ENCODE results near the gene NCOA4.

Gene NCOA4

DNA sequence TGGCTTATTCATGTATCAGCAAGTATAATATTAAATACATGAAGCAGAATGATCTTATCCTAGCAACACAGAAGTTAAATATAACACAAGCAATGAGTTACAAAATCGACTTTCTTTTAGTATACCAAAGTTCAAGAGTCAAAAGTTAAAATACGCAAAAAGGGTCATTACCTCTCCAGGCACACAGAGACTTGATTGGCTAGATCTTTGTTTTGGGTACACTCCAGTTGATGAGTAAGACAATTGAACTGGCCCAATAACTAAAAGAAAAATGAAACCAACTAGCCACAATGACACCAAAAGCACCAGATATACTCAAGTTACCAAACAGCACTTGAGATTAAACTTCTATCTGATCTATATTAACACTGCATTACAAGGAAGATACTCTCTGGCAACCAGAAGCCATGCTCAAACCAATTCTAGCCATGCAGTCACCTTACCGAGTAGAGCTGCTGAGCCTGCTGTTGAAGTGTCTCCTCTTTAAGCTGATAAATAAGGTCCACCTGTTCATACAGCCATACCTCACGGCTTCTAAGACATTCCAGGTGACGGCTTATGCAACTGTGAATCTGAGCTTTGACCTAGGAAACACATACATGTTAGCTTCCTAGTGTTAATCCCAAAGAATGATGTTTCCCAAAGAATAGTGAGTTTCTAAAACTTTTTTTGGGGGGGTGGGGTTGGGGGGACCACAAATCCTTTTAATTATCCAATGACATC, 15.6 kb downstream of the NCOA4 start:
- TF ChIP-seq, protein P1, sequence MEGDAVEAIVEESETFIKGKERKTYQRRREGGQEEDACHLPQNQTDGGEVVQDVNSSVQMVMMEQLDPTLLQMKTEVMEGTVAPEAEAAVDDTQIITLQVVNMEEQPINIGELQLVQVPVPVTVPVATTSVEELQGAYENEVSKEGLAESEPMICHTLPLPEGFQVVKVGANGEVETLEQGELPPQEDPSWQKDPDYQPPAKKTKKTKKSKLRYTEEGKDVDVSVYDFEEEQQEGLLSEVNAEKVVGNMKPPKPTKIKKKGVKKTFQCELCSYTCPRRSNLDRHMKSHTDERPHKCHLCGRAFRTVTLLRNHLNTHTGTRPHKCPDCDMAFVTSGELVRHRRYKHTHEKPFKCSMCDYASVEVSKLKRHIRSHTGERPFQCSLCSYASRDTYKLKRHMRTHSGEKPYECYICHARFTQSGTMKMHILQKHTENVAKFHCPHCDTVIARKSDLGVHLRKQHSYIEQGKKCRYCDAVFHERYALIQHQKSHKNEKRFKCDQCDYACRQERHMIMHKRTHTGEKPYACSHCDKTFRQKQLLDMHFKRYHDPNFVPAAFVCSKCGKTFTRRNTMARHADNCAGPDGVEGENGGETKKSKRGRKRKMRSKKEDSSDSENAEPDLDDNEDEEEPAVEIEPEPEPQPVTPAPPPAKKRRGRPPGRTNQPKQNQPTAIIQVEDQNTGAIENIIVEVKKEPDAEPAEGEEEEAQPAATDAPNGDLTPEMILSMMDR (IDR thresholded peaks at IDR 0.05; ENCODE audit: insufficient read depth, low read depth, low read length, missing control alignments), result no peak
- no peak overlapping the region for H3K4me3 ChIP-seq (ENCODE audit: low read length)
- no peak for DNase-seq (ENCODE audit: low read depth)

- no peak for DNase-seq (ENCODE audit: low read depth)
- no peak overlapping the region for H3K4me3 ChIP-seq (ENCODE audit: low read length)
- TF ChIP-seq, protein P1 (IDR thresholded peaks at IDR 0.05; ENCODE audit: insufficient read depth, low read depth, low read length, missing control alignments), result no peak
Measured at GRCh38 chr10:46014206-46014605, 16.2 kb downstream of the NCOA4 start.

DNA sequence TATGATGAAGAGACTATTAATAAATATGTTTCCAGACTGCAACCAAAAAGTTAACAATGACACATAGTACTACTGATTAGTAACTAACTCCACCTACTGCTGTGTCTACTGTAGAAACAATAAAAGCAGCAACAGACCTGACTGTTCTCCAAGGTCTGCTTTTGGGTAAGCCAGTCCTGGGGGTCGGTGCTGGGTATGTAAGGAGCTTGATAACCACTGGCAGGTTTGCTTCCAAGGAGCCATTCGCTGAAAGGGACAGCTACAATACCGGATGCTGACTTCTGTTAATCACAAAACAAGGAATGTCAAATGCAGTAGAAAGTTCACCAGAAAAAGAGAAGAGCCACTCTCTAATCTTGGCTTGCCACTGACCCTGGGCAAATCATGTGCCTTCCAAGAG, 17.7 kb downstream of the NCOA4 start:
- H3K4me3 ChIP-seq (ENCODE audit: low read length), result no peak overlapping the region
- no peak for DNase-seq (ENCODE audit: low read depth)
- TF ChIP-seq, protein P1 (IDR thresholded peaks at IDR 0.05; ENCODE audit: insufficient read depth, low read depth, low read length, missing control alignments), result no peak

GRCh38 chr10:46006219-46006618, 24.2 kb downstream of the NCOA4 start:
- no peak overlapping the region for H3K4me3 ChIP-seq (ENCODE audit: low read length)
- DNase-seq (ENCODE audit: low read depth), result peak; percentile 64
- TF ChIP-seq, protein P1 (IDR thresholded peaks at IDR 0.05; ENCODE audit: insufficient read depth, low read depth, low read length, missing control alignments), result no peak

DNA sequence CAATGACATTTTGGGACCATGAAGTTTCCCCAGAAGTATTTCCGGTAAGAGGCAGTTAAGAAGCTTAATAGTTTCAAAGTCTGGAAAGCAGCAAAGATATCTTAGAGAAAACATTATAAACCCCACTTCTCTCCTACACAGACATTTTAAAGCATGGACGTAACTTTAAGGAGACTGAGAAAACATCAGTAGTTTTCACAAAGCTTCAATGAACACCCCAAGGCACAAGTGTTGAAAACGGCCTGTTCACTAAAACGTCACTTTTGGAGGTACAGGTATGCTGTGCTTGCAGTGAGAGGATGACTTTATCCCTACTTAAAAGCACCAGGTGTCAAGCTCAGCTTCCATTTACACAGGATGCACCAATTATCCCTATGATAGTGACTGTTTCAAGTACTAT, 25.0 kb downstream of the NCOA4 start:
- no peak for DNase-seq (ENCODE audit: low read depth)
- no peak overlapping the region for H3K4me3 ChIP-seq (ENCODE audit: low read length)
- TF ChIP-seq, protein P1 (IDR thresholded peaks at IDR 0.05; ENCODE audit: insufficient read depth, low read depth, low read length, missing control alignments), result no peak

DNA sequence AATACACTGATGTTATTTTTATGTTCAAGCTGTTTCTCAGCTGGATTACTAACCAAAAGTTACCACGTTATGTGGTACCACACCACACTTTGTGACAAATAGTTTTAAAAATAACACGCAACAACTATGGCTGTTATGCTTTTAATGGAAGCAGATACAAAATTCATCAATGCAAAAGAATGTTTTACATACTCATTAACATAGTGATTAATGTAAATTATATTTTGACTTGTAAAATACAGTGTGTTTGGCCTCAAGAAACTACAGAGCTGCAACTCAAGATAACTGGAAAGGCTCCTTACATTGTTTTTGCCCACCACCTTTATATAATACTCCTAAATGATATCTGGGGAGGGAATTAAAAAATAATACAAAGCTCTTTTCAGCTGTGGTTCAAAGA, 25.5 kb downstream of the NCOA4 start:
- no peak for DNase-seq (ENCODE audit: low read depth)
- TF ChIP-seq, protein P1 (IDR thresholded peaks at IDR 0.05; ENCODE audit: insufficient read depth, low read depth, low read length, missing control alignments), result no peak
- no peak overlapping the region for H3K4me3 ChIP-seq (ENCODE audit: low read length)
